GM21381 (cell line): ENCODE data around the gene CUBN.

Experiments used
- ATAC-seq: cut with Tn5 transposase; IDR thresholded peaks from one replicate; pipeline ENCODE4 v1.9.1; 2021; ENCODE audit warnings: mild to moderate bottlenecking, moderate library complexity; ENCODE audit not compliant: unreplicated experiment

The CUBN gene

GRCh38 chr10:16890691-16891090 is 238.9 kb downstream of the CUBN start:
- no peak for ATAC-seq

GRCh38 chr10:16887565-16887964 is 242.0 kb downstream of the CUBN start:
- ATAC-seq: no peak

- no peak for ATAC-seq
Observed at GRCh38 chr10:16886031-16886430, 243.6 kb downstream of the CUBN start.

GRCh38 chr10:16884497-16884896 is 245.1 kb downstream of the CUBN start:
- no peak for ATAC-seq

- no peak for ATAC-seq
Observed at GRCh38 chr10:16883084-16883483, 246.5 kb downstream of the CUBN start.

- ATAC-seq: no peak
Observed at GRCh38 chr10:16870331-16870730, 259.3 kb downstream of the CUBN start.

GRCh38 chr10:16867990-16868389 is 261.6 kb downstream of the CUBN start:
- ATAC-seq: no peak

- ATAC-seq: no peak
Observed at GRCh38 chr10:16867556-16867955, 262.1 kb downstream of the CUBN start.

- no peak for ATAC-seq
Observed at GRCh38 chr10:16866541-16867275, 262.9 kb downstream of the CUBN start.

GRCh38 chr10:16865766-16866165 is 263.8 kb downstream of the CUBN start:
- ATAC-seq: no peak

GRCh38 chr10:16863766-16864165 is 265.8 kb downstream of the CUBN start:
- ATAC-seq: no peak

GRCh38 chr10:16857419-16857818 is 272.2 kb downstream of the CUBN start:
- no peak for ATAC-seq

GRCh38 chr10:16856567-16856966 is 273.0 kb downstream of the CUBN start:
- ATAC-seq: no peak

- ATAC-seq: no peak
Observed at GRCh38 chr10:16856092-16856491, 273.5 kb downstream of the CUBN start.

GRCh38 chr10:16854623-16855022 is 275.0 kb downstream of the CUBN start:
- no peak for ATAC-seq

- ATAC-seq: no peak
Observed at GRCh38 chr10:16853809-16854208, 275.8 kb downstream of the CUBN start.

- no peak for ATAC-seq
Observed at GRCh38 chr10:16853201-16853600, 276.4 kb downstream of the CUBN start.

- ATAC-seq: no peak
Observed at GRCh38 chr10:16852624-16853023, 277.0 kb downstream of the CUBN start.

GRCh38 chr10:16848562-16849154 is 281.0 kb downstream of the CUBN start:
- no peak for ATAC-seq

GRCh38 chr10:16847644-16848043 is 282.0 kb downstream of the CUBN start:
- no peak for ATAC-seq

GRCh38 chr10:16845248-16845647 is 284.4 kb downstream of the CUBN start:
- no peak for ATAC-seq

- no peak for ATAC-seq
Observed at GRCh38 chr10:16843252-16843870, 286.2 kb downstream of the CUBN start.
